ENCODE results near the gene PSMC4.

DNA sequence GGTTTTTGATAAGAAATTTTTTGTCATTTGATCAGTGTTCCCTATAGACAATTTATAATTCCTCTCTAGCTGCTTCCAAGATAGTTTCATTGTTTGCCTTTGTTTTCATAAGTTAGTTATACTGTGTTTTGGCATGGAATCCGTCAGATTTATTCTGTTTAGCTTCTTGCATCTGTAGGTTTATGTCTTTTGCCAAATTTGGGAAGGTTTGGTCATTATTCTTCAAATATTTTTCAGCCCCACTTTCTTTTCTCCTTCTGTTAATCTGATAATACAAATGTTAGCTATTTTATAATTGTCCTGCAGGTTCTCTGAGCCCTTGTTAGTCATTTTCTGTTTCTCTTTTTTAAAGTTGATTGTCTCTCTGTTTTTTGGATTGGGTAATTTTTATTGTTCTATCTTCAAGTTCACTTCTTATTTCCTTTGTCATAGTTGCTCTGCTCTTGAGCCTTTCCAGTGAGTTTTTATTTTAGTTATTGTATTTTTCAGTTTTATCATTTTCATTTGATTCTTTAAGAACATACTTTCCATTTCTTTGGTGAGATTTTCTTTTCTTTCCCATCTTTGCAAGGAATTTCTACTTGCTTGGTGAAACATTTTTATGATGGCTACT, 30.6 kb upstream of the PSMC4 start:
- TF ChIP-seq CTCF (IDR thresholded peaks at IDR 0.05), result no peak
- TF ChIP-seq EZH2 (IDR thresholded peaks at IDR 0.05; ENCODE audit: borderline replicate concordance, insufficient read depth, low read depth, low read length, poor library complexity, severe bottlenecking), result no peak
